SK-N-SH (cell line): Measurements from ENCODE around the gene ZNF80.

Experiments used
- EP300 ChIP-seq, 2 experiments: IDR thresholded peaks; 2 replicates each; pipeline versions ENCODE4 v1.4.0 to v1.6.1; 2012; ENCODE audit warnings: borderline replicate concordance in 1 of 2, low read depth in 1 of 2, low read length in 1 of 2
- MXI1 ChIP-seq: IDR thresholded peaks from 2 replicates; pipeline ENCODE4 v1.6.1; 2012; ENCODE audit warnings: mild to moderate bottlenecking, low read depth, low read length, improper control_type of control experiment
- NFIC ChIP-seq: IDR thresholded peaks from 2 replicates; pipeline ENCODE4 v1.4.0; 2012; ENCODE audit warnings: borderline replicate concordance
- NRF1 ChIP-seq: IDR thresholded peaks from 2 replicates; pipeline ENCODE4 v1.6.1; 2012; ENCODE audit warnings: low read depth, mild to moderate bottlenecking, low read length
- RAD21 ChIP-seq: IDR thresholded peaks from 2 replicates; pipeline ENCODE4 v1.6.1; 2012; ENCODE audit warnings: mild to moderate bottlenecking, low read length
- RFX5 ChIP-seq: IDR thresholded peaks from 2 replicates; pipeline ENCODE4 v1.6.1; 2012; ENCODE audit warnings: mild to moderate bottlenecking, improper control_type of control experiment, low read length
- YY1 ChIP-seq: IDR thresholded peaks from 2 replicates; pipeline ENCODE4 v1.4.0; 2012; ENCODE audit warnings: low read depth, mild to moderate bottlenecking
- TF ChIP-seq, protein P1 (sequence below): fragments of 200-600 bp; sonication (generic); IDR thresholded peaks from 2 replicates; pipeline ENCODE4 v1.6.1; 2017; ENCODE audit warnings: antibody characterized with exemption, mild to moderate bottlenecking, moderate library complexity

DNA sequence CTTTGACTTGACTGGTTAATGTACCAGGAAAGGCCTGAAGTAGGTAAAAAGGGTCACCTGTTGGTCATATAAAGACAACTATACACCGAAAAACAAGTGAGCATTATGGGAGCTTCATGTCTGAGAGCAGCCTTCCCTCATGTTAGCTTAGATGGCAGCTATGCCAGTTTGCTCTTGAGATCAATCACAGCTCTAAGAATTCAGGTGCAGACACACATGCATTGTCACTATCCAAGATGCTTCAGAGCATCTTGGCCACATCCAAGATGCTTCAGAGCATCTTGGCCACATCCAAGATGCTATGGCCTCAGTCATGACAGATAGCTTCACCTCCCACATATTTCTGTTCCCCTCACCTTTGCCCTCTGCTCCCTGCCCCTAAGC lies 15.5 kb downstream of the ZNF80 start:
- TF ChIP-seq, protein P1, sequence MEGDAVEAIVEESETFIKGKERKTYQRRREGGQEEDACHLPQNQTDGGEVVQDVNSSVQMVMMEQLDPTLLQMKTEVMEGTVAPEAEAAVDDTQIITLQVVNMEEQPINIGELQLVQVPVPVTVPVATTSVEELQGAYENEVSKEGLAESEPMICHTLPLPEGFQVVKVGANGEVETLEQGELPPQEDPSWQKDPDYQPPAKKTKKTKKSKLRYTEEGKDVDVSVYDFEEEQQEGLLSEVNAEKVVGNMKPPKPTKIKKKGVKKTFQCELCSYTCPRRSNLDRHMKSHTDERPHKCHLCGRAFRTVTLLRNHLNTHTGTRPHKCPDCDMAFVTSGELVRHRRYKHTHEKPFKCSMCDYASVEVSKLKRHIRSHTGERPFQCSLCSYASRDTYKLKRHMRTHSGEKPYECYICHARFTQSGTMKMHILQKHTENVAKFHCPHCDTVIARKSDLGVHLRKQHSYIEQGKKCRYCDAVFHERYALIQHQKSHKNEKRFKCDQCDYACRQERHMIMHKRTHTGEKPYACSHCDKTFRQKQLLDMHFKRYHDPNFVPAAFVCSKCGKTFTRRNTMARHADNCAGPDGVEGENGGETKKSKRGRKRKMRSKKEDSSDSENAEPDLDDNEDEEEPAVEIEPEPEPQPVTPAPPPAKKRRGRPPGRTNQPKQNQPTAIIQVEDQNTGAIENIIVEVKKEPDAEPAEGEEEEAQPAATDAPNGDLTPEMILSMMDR, result no peak
- TF ChIP-seq YY1, result no peak
- no peak for TF ChIP-seq RAD21
- TF ChIP-seq NFIC, result no peak
- no peak for TF ChIP-seq NRF1
- TF ChIP-seq EP300 (IDR thresholded peaks at IDR 0.05; ENCODE audit: borderline replicate concordance in 1 of 2, low read depth in 1 of 2, low read length in 1 of 2), result no peak
- no peak for TF ChIP-seq RFX5
- no peak for TF ChIP-seq MXI1
